K562 (cell line): Measurements from ENCODE around the gene GRM5. TPM values are rescaled to one million over a fixed set of nuclear protein-coding genes. Genes with fewer than 3 reads are reported as not detected.

Source experiments
- ATAC-seq: fragments of 200-7000 bp; cut with Tn5 transposase; 3 replicates; pipeline ENCODE4 v1.9.1; 2020; ENCODE audit warnings: moderate library complexity
- BruUV-seq: library from RNA; stranded (reverse); fragments of 400-500 nt; replicated peaks from 2 replicates; lab custom pipeline; 2021; lab: Mats Ljungman, UMichigan
- CTCF ChIA-PET: fragments of 300-600 bp; formaldehyde crosslinking; extraction: SDS; loops from one replicate; lab custom pipeline; 2021; ENCODE audit warnings: low intra/inter-chr PET ratio; lab: Yijun Ruan, JAX
- POLR2A ChIA-PET: fragments of 300-600, 350-650 bp; sonication (Branson Sonifier 250); formaldehyde crosslinking; extraction: SDS; loops from one replicate; lab custom pipeline; 2021; ENCODE audit warnings: antibody characterized with exemption, inconsistent platforms; lab: Yijun Ruan, JAX
- DNase-seq, 4 experiments: peaks; one replicate each; pipeline versions ENCODE4 v3.0.0 to v3.0.0-alpha.2; 2011 to 2018; ENCODE audit warnings: low spot score in 3 of 4, mixed read lengths in 3 of 4; ENCODE audit errors: extremely low read depth in 1 of 4
- FAIRE-seq: peaks from 2 replicates; lab custom pipeline; 2011; peaks lifted over from hg19 to GRCh38; lab: Jason Lieb, UNC
- H2AFZ ChIP-seq: 2 replicates; pipeline ENCODE4 v1.6.0; 2011; ENCODE audit warnings: low read depth, low read length, control low read depth, inconsistent platforms
- H3K27ac ChIP-seq: fragments of 200-600 bp; 3 replicates; pipeline ENCODE4 v1.8.0; 2011; ENCODE audit warnings: low read depth, mild to moderate bottlenecking, control low read depth, inconsistent platforms, low read length, moderate library complexity, mixed read lengths; ENCODE audit errors: extremely low read depth
- H3K27me3 ChIP-seq, 2 experiments: fragments of 300-600 bp in 1 of 2; 2 replicates in 1 of 2; 3 replicates in 1 of 2; pipeline versions ENCODE4 v1.6.0 to v1.8.0; 2011; ENCODE audit warnings: inconsistent platforms in 2 of 2, low read length in 2 of 2, mild to moderate bottlenecking in 1 of 2, mixed read lengths in 1 of 2, moderate library complexity in 1 of 2; ENCODE audit not compliant: control insufficient read depth in 2 of 2, insufficient read depth in 2 of 2
- H3K36me3 ChIP-seq: fragments of 300-600 bp; 3 replicates; pipeline ENCODE4 v1.8.0; 2011; ENCODE audit warnings: mild to moderate bottlenecking, low read length, inconsistent platforms; ENCODE audit not compliant: control insufficient read depth, insufficient read depth
- H3K4me1 ChIP-seq, 2 experiments: fragments of 200-600 bp in 1 of 2; replicated peaks in 1 of 2; 2 replicates in 1 of 2; 3 replicates in 1 of 2; pipeline versions ENCODE4 v1.5.1 to v1.8.0; 2011; ENCODE audit warnings: inconsistent platforms in 2 of 2, low read length in 2 of 2, mild to moderate bottlenecking in 1 of 2, mixed read lengths in 1 of 2, moderate library complexity in 1 of 2; ENCODE audit not compliant: control insufficient read depth in 2 of 2, insufficient read depth in 2 of 2
- H3K4me2 ChIP-seq: 2 replicates; pipeline ENCODE4 v1.6.1; 2011; ENCODE audit warnings: low read length, control low read depth, inconsistent platforms, mixed read lengths; ENCODE audit not compliant: insufficient read depth
- H3K4me3 ChIP-seq: fragments of 200-600 bp; sonication (generic), shearing (Covaris generic); 2 replicates; pipeline ENCODE4 v1.5.1; 2016; ENCODE audit warnings: control low read depth, inconsistent platforms
- H3K79me2 ChIP-seq: fragments of 200-600 bp; 3 replicates; pipeline ENCODE4 v1.8.0; 2011; ENCODE audit warnings: low read length, inconsistent platforms; ENCODE audit not compliant: control insufficient read depth, insufficient read depth
- H3K9ac ChIP-seq, 2 experiments: 2 replicates each; pipeline versions ENCODE4 v1.6.0 to v1.6.1; 2011; ENCODE audit warnings: low read depth in 2 of 2, low read length in 2 of 2, control low read depth in 1 of 2, inconsistent platforms in 1 of 2, mild to moderate bottlenecking in 1 of 2, mixed read lengths in 1 of 2; ENCODE audit not compliant: insufficient read depth in 1 of 2
- H3K9me1 ChIP-seq: one replicate; pipeline ENCODE4 v1.6.0; 2011; ENCODE audit warnings: inconsistent platforms, mild to moderate bottlenecking, low read length, moderate library complexity; ENCODE audit not compliant: control insufficient read depth, insufficient read depth
- H3K9me3 ChIP-seq: replicated peaks from 2 replicates; pipeline ENCODE4 v1.5.1; 2011; ENCODE audit warnings: low read depth, low read length, inconsistent platforms; ENCODE audit not compliant: control insufficient read depth, insufficient read depth
- H4K20me1 ChIP-seq: replicated peaks from 2 replicates; pipeline ENCODE4 v1.6.1; 2011; ENCODE audit warnings: low read length, inconsistent platforms, mixed read lengths; ENCODE audit not compliant: control insufficient read depth, insufficient read depth
- CEBPB ChIP-seq: fragments of 450-650 bp; IDR thresholded peaks from 2 replicates; pipeline ENCODE4 v1.6.1; 2016; ENCODE audit warnings: missing genetic modification characterization, missing compliant biosample characterization
- DPF2 ChIP-seq: fragments of 450-650 bp; IDR thresholded peaks from 2 replicates; pipeline ENCODE4 v1.6.1; 2016
- E2F3 ChIP-seq: fragments of 250-450 bp; sonication (Bioruptor Pico); IDR thresholded peaks from 2 replicates; pipeline ENCODE4 v1.4.0; 2020; ENCODE audit warnings: mild to moderate bottlenecking
- ELF2 ChIP-seq: fragments of 250-450 bp; sonication (Bioruptor Pico); IDR thresholded peaks from 2 replicates; pipeline ENCODE4 v1.5.0; 2021; ENCODE audit warnings: mild to moderate bottlenecking
- ERF ChIP-seq: fragments of 450-650 bp; formaldehyde crosslinking; IDR thresholded peaks from 2 replicates; pipeline ENCODE4 v1.4.0; 2020; ENCODE audit warnings: mild to moderate bottlenecking, mixed read lengths
- HBP1 ChIP-seq: fragments of 450-650 bp; formaldehyde crosslinking; IDR thresholded peaks from 2 replicates; pipeline ENCODE4 v1.4.0; 2022; ENCODE audit warnings: missing genetic modification characterization
- LARP7 ChIP-seq: fragments of 450-650 bp; IDR thresholded peaks from 2 replicates; pipeline ENCODE4 v1.6.1; 2016
- MAFG ChIP-seq: fragments of 450-650 bp; conservative IDR thresholded peaks from 2 replicates; pipeline ENCODE4 v1.6.1; 2016; ENCODE audit warnings: missing genetic modification characterization, missing compliant biosample characterization
- MAFK ChIP-seq: IDR thresholded peaks from 2 replicates; pipeline ENCODE4 v1.6.1; 2011; ENCODE audit warnings: low read length, improper control_type of control experiment
- NR0B1 ChIP-seq: fragments of 450-650 bp; IDR thresholded peaks from one replicate; pipeline ENCODE4 v1.6.1; 2018; ENCODE audit warnings: mild to moderate bottlenecking, moderate library complexity; ENCODE audit not compliant: partially characterized antibody
- POLR2AphosphoS5 ChIP-seq: IDR thresholded peaks from 2 replicates; pipeline ENCODE4 v1.6.1; 2011; ENCODE audit warnings: mild to moderate bottlenecking, low read depth, low read length, moderate library complexity; ENCODE audit not compliant: control insufficient read depth, insufficient read depth
- RNF2 ChIP-seq: sonication (generic); IDR thresholded peaks from 2 replicates; pipeline ENCODE4 v1.6.1; 2016
- SMAD3 ChIP-seq: fragments of 450-650 bp; formaldehyde crosslinking; conservative IDR thresholded peaks from 2 replicates; pipeline ENCODE4 v1.4.0; 2020; ENCODE audit warnings: mild to moderate bottlenecking
- SMAD4 ChIP-seq: fragments of 250-450 bp; sonication (Bioruptor Pico); conservative IDR thresholded peaks from 2 replicates; pipeline ENCODE4 v1.8.0; 2021; ENCODE audit warnings: inconsistent platforms, mild to moderate bottlenecking, moderate library complexity
- SMARCA5 ChIP-seq: fragments of 450-650 bp; IDR thresholded peaks from 2 replicates; pipeline ENCODE4 v1.6.1; 2016
- SMARCC2 ChIP-seq: fragments of 450-650 bp; IDR thresholded peaks from 2 replicates; pipeline ENCODE4 v1.6.1; 2017; ENCODE audit warnings: antibody characterized with exemption, moderate library complexity, mild to moderate bottlenecking, low read depth
- SNRNP70 ChIP-seq: fragments of 200-400 bp; formaldehyde crosslinking; optimal IDR thresholded peaks from 2 replicates; pipeline ENCODE3; 2017; ENCODE audit warnings: low read depth, low read length
- WGBS: fragments of 100-300 bp; shearing (Covaris generic); methylation state at CpG from one replicate; pipeline ENCODE4 v1.1.6; 2016; ENCODE audit warnings: low coverage, mixed read lengths; ENCODE audit not compliant: insufficient coverage; ENCODE audit errors: missing lambda C conversion rate; 5-methylcytosine and 5-hydroxymethylcytosine counted together
- in situ Hi-C: fragments of 300-500 bp; cut with MboI; formaldehyde crosslinking; loops from 4 replicates; pipeline ENCODE4 v1.15.0; 2018; ENCODE audit warnings: inconsistent platforms, mixed read lengths
- intact Hi-C: fragments of 100-400 bp; cut with micrococcal nuclease; formaldehyde crosslinking; loops from 2 replicates; pipeline ENCODE4 v1.14.2; 2022
- polyA plus RNA-seq, 8 experiments: library from polyadenylated mRNA; depleted of rRNA in 4 of 8; stranded (reverse) in 5 of 8; unstranded in 3 of 8; fragments of >200 nt; fragmentation: Nextera tagmentation in 2 of 8; fragmentation: Illumina TruSeq in 1 of 8; extraction: Ambion mirVana in 2 of 8; extraction: Trizol in 1 of 8; gene quantifications; 2 replicates each; pipeline versions ENCODE4 v1.2.1 to v1.2.3, GENCODE V29; 2011 to 2014; ENCODE audit warnings: inconsistent platforms in 1 of 8, missing spikeins in 1 of 8
- total RNA-seq, 7 experiments: library from RNA; depleted of rRNA in 6 of 7; stranded (reverse); fragments of >200 nt in 6 of 7; fragmentation: Illumina TruSeq in 2 of 7; extraction: Trizol in 2 of 7; gene quantifications; 2 replicates each; pipeline versions ENCODE4 v1.2.1 to v1.2.3, GENCODE V29; 2011 to 2021; ENCODE audit warnings: low replicate concordance in 1 of 7

The GRM5 gene
- total and polyA plus RNA-seq, 9 of the 15 experiments (the other 6 are each of a cell fraction or from before 2014, with no cell fraction given) = not detected

- no peaks in the 10 kb centered on the region for H3K4me1 ChIP-seq
- no peaks in the 10 kb centered on the region for H3K36me3 ChIP-seq
- H2AFZ ChIP-seq = no peak overlapping the region
- ChIA-PET POLR2A (no interaction called here), CTCF (no interaction called here)
- no TSS peak for BruUV-seq
- no peaks in the 10 kb centered on the region for H3K9me3 ChIP-seq
- in situ Hi-C loops (no loop called here), intact Hi-C loops (no loop called here)
- H3K9ac ChIP-seq = no peak overlapping the region
- WGBS = 0% methylated on average over 1 of the region's 1 CpG
- TF ChIP-seq CEBPB (tag) (no peak), NR0B1 (no peak), LARP7 (no peak), E2F3 (CRISPR knock-in tag) (no peak), HBP1 (CRISPR knock-in tag) (no peak), SMAD4 (CRISPR knock-in tag) (no peak), SMARCC2 (no peak), MAFG (tag) (no peak), RNF2 (no peak), MAFK (no peak), SMAD3 (no peak), SNRNP70 (no peak), ELF2 (no peak), DPF2 (no peak), ERF (no peak), SMARCA5 (no peak), POLR2AphosphoS5 (no peak)
- H3K4me3 ChIP-seq = no peak overlapping the region
- H3K9me1 ChIP-seq = no peaks in the 10 kb centered on the region
- H3K4me2 ChIP-seq = no peak overlapping the region
- no peak overlapping the region for H3K27ac ChIP-seq
- no peaks in the 10 kb centered on the region for H3K27me3 ChIP-seq
- H3K79me2 ChIP-seq = no peaks in the 10 kb centered on the region
- ATAC-seq = no peak
- no peak for FAIRE-seq
- H4K20me1 ChIP-seq = no peaks in the 10 kb centered on the region
- DNase-seq = no peak
These were observed 356.2 kb downstream of the GRM5 start for GRCh38 chr11:88709567-88709966.
